ENCODE results near the gene RRM2. TPM values are rescaled to one million over a fixed set of nuclear protein-coding genes. Genes with fewer than 3 reads are reported as not detected.

The RRM2 gene
- total RNA-seq, 4 donors from 2014 or later = 27.2 TPM; not detected in 3

- DNase-seq = peak; percentile 80 to 88
- Histone ChIP-seq H3K4me1 (peaks cover 0 to 15% of the 10 kb centered on the region in 2 donors), H3K9me3 (no peaks in the 10 kb centered on the region), H3K36me3 (no peaks in the 10 kb centered on the region), H3K27me3 (no peaks in the 10 kb centered on the region), H3K4me3 (no peak overlapping the region), H3K27ac (peak overlapping the region; percentile 82 to 86)
- intact Hi-C loops (cut with DNase I; ENCODE audit: low total_unique reads) = no loop called here
- no peak for TF ChIP-seq POLR2A (IDR thresholded peaks at IDR 0.05)
- TF ChIP-seq, protein P1, sequence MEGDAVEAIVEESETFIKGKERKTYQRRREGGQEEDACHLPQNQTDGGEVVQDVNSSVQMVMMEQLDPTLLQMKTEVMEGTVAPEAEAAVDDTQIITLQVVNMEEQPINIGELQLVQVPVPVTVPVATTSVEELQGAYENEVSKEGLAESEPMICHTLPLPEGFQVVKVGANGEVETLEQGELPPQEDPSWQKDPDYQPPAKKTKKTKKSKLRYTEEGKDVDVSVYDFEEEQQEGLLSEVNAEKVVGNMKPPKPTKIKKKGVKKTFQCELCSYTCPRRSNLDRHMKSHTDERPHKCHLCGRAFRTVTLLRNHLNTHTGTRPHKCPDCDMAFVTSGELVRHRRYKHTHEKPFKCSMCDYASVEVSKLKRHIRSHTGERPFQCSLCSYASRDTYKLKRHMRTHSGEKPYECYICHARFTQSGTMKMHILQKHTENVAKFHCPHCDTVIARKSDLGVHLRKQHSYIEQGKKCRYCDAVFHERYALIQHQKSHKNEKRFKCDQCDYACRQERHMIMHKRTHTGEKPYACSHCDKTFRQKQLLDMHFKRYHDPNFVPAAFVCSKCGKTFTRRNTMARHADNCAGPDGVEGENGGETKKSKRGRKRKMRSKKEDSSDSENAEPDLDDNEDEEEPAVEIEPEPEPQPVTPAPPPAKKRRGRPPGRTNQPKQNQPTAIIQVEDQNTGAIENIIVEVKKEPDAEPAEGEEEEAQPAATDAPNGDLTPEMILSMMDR (IDR thresholded peaks at IDR 0.05) = no peak
These were observed 47.7 kb downstream of the RRM2 start for GRCh38 chr2:10170256-10170655.

DNA sequence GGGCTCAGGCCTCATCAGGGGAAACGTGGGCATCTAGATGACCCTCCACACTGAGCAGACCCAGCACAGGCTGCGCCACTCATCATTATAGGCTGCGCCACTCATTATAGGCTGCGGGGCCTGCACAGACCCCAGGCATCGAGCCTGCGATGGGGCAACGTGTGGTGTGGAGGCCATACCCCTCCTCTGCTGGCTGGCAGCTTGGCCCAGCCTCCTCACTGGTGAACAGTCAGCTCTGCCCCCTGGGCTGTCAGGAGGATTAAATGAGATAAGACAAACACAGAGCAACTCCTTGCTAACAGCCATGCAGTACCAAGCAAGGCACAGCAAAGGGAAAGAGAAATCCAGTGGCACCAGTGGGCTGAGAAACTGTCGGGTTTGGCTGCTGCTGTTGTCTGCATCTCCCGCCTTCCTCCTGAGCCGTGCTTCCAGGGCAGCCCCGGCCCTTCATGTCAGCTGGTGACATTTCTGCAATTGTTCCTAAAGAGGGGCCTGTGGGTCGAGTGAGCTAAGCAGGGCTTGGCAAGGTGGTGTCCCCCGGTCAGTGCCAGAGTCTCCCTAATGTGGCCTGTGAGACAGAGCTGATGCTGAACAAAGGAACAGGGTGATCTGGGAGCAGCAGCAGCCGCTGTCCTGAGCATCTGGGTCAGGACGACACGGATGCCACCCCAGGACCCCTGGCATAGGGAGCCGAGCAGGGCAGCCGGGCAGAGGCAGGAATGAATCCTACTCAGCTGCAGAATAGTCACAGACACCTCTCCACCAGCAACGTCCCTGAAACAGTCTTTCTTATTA, 48.7 kb downstream of the RRM2 start:
- H3K4me3 ChIP-seq = no peak overlapping the region
- DNase-seq = no peak
- no peaks in the 10 kb centered on the region for H3K36me3 ChIP-seq
- intact Hi-C loops (cut with DNase I; ENCODE audit: low total_unique reads) = no loop called here
- TF ChIP-seq, protein P1 (IDR thresholded peaks at IDR 0.05) = no peak
- no peak for TF ChIP-seq POLR2A (IDR thresholded peaks at IDR 0.05)
- H3K27me3 ChIP-seq = no peaks in the 10 kb centered on the region
- H3K4me1 ChIP-seq = peaks cover 0 to 15% of the 10 kb centered on the region in 2 donors
- no peaks in the 10 kb centered on the region for H3K9me3 ChIP-seq
- H3K27ac ChIP-seq = peak overlapping the region; percentile 82 to 86

- TF ChIP-seq POLR2A (IDR thresholded peaks at IDR 0.05) = no peak
- TF ChIP-seq, protein P1 (IDR thresholded peaks at IDR 0.05) = no peak
- Histone ChIP-seq H3K27me3 (no peaks in the 10 kb centered on the region), H3K4me3 (no peak overlapping the region), H3K36me3 (no peaks in the 10 kb centered on the region), H3K27ac (peak overlapping the region; percentile 5 to 86), H3K9me3 (no peaks in the 10 kb centered on the region), H3K4me1 (peaks cover 0 to 15% of the 10 kb centered on the region in 2 donors)
- intact Hi-C loops (cut with DNase I; ENCODE audit: low total_unique reads) = no loop called here
- DNase-seq = no peak
These were observed 49.7 kb downstream of the RRM2 start for GRCh38 chr2:10172033-10172871.

GRCh38 chr2:10173258-10174005, 50.9 kb downstream of the RRM2 start:
- H3K36me3 ChIP-seq = no peaks in the 10 kb centered on the region
- no peaks in the 10 kb centered on the region for H3K27me3 ChIP-seq
- TF ChIP-seq POLR2A (IDR thresholded peaks at IDR 0.05) = no peak
- TF ChIP-seq, protein P1 (IDR thresholded peaks at IDR 0.05) = no peak
- no peak overlapping the region for H3K27ac ChIP-seq
- no peak for DNase-seq
- H3K4me3 ChIP-seq = no peak overlapping the region
- peaks cover 0 to 15% of the 10 kb centered on the region in 2 donors for H3K4me1 ChIP-seq
- intact Hi-C loops (cut with DNase I; ENCODE audit: low total_unique reads) = no loop called here
- no peaks in the 10 kb centered on the region for H3K9me3 ChIP-seq

Measured in uterus (tissue), 4 donors.